ENCODE measurements around the gene KANSL1.
"Not testable (repeated sequence)": the region's sequence is repeated elsewhere in the genome, so short reads cannot be mapped to it uniquely, and the experiment has no call there.

KANSL1 gene, protein sequence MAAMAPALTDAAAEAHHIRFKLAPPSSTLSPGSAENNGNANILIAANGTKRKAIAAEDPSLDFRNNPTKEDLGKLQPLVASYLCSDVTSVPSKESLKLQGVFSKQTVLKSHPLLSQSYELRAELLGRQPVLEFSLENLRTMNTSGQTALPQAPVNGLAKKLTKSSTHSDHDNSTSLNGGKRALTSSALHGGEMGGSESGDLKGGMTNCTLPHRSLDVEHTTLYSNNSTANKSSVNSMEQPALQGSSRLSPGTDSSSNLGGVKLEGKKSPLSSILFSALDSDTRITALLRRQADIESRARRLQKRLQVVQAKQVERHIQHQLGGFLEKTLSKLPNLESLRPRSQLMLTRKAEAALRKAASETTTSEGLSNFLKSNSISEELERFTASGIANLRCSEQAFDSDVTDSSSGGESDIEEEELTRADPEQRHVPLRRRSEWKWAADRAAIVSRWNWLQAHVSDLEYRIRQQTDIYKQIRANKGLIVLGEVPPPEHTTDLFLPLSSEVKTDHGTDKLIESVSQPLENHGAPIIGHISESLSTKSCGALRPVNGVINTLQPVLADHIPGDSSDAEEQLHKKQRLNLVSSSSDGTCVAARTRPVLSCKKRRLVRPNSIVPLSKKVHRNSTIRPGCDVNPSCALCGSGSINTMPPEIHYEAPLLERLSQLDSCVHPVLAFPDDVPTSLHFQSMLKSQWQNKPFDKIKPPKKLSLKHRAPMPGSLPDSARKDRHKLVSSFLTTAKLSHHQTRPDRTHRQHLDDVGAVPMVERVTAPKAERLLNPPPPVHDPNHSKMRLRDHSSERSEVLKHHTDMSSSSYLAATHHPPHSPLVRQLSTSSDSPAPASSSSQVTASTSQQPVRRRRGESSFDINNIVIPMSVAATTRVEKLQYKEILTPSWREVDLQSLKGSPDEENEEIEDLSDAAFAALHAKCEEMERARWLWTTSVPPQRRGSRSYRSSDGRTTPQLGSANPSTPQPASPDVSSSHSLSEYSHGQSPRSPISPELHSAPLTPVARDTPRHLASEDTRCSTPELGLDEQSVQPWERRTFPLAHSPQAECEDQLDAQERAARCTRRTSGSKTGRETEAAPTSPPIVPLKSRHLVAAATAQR (N-terminal part only)

DNA sequence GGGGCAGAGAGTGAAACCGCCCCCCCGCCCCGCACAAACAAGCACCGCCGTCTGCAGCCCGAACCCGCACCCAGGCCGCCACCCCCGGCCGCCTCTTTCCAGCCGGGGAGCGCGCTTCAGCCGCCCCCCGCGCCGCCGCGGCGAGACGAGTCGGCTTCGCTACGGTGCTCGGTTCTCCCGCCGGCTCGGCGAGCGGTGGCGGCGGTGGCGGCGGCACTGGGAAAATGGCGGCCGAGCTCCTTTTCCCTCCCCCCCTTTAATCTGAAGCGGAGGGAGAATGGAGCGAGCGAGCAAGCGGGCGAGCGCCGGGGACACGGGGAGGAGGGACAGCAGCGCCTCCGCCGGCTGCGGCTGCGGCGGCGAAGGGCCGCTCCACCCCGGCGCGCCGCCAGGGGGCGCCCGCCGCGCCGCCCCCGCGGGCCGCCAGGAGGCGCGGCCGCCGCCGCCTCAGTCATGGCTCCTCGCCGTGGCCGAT is at the start of gene KANSL1:
Gene KANSL1, minus strand, starts transcription at position 279 of the 475 bp plus-strand sequence. CDS start 21,286 bp downstream, outside the sequence.
- peak; percentile 87 for DNase-seq

- DNase-seq = not testable (repeated sequence)
Observed at GRCh38 chr17:46231359-46231758, 38.1 kb upstream of the KANSL1 start.

DNA sequence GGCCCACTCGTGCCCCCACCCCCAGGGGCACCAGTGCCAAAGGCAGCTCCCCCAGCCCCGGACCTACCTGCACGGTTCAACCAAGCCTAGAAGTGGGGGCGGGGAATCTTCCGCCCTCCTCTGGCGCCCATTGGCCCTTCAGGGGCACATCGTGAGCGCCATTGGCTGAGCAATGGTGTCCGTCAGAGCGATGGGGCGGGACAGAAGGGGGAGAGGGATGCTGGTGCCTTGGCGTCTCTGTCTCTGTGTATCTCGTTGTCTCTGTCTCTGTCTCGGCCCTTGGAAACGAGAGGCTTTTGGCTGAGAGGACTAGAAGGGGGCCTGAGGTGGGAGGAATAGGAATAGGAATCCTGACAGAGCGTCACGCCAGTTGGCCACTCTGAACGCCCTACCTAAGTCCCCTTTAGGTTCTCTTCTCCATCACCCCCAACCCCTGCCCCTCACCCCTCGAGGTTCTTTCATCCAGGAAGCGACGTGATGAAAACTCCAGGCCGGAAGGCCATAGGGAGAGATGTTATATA is 32.1 kb upstream of the KANSL1 start:
- peak; percentile 85 for DNase-seq

- not testable (repeated sequence) for DNase-seq
Observed at GRCh38 chr17:46224864-46225263, 31.6 kb upstream of the KANSL1 start.

GRCh38 chr17:46223041-46223440 is 29.8 kb upstream of the KANSL1 start:
- not testable (repeated sequence) for DNase-seq

DNA sequence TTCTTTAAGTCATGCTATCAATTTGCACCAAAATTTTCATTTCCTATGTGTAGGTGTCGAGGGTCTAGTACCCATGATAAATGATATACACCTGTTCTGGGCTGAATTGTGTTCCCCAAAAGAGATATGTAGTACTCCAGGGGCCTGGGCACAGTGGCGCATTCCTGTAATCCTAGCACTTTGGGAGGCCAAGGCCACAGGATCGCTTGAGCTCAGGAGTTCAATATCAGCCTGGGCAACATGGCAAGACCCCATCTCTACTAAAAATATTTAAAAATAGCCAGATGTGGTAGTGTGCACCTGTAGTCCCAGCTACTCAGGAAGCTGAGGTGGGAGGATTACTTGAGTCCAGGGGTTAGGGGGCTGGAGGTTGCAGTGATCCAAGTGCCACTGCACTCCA is 23.5 kb upstream of the KANSL1 start:
- no peak for DNase-seq

GRCh38 chr17:46212634-46213435 is 19.6 kb upstream of the KANSL1 start:
- peak; percentile 23 for DNase-seq

- DNase-seq = no peak
Observed at GRCh38 chr17:46208997-46209396, 15.8 kb upstream of the KANSL1 start.

GRCh38 chr17:46205975-46206374 is 12.7 kb upstream of the KANSL1 start:
- DNase-seq = no peak

GRCh38 chr17:46202424-46202823 is 9.2 kb upstream of the KANSL1 start:
- no peak for DNase-seq

GRCh38 chr17:46201491-46201890 is 8.3 kb upstream of the KANSL1 start:
- DNase-seq = no peak

DNA sequence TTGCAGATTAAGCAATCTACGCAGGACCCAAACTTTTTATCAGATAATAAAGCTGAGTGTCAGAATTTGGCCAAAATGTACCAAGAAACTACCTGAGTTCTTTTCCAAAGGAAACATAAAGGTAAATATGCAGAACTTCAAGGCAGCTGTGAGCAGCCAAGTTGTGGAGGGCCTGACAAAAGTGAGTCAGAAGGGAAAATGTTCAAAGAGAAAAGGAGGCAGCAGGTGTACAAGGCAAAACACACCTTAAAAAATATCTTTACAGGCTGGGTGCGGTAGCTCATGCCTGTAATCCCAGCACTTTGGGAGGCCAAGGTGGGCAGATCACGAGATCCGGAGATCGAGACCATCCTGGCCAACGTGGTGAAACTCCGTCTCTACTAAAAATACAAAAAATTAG is 7.0 kb upstream of the KANSL1 start:
- DNase-seq = no peak

DNA sequence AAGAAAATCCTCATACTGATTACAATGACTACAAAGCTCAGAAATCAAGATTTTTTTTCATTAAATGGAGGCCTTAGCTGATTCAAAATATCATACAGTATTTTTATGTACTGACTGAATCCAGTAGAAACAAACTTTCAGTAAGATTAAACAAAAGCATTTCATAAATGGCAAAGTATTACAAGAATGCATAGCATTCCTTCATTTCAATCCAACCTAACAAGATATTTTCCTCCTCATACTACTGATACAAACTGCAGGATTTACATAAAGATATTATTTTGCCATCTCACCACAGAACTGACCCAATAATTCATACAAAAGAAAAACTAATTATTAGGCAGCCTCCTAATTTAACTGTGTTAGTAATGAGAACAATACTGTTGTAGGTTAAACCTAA is 6.2 kb upstream of the KANSL1 start:
- DNase-seq = no peak

DNA sequence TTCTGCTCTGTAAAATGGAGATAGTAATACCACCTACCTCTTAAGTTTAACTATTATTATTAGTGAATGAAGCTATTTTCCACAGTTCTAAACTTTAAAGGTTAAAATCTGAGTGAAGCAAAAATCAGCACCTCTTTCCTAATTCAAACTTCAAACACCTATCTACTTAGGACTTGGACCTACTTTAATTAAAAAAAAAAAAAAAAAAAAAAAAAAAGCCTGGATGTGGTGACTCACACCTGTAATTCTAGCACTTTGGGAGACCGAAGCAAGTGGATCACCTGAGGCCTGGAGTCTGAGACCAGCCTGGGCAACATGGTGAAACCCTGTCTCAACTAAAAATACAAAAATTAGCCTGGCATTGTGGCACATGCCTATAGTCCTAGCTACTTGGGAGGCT is 5.0 kb upstream of the KANSL1 start:
- no peak for DNase-seq

DNA sequence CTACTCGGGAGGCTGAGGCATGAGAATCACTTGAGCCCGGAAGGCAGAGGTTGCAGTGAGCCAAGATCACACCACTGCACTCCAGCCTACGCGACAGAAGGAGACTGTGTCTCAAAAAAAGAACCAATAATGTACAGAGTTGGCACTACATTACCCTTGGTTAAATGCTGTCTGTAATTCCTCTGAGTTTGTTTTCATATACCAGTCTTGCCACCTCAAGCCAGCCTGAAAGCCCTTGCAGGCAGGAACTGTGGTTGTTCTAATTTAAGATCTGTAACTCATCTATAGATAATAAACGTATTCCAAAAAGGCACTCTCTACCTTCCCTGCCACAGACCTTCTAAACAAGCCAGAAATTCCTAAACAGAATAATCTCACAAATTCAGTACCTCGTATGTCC is 4.3 kb upstream of the KANSL1 start:
- DNase-seq = no peak

GRCh38 chr17:46195939-46196716 is 2.9 kb upstream of the KANSL1 start:
- DNase-seq = no peak

DNA sequence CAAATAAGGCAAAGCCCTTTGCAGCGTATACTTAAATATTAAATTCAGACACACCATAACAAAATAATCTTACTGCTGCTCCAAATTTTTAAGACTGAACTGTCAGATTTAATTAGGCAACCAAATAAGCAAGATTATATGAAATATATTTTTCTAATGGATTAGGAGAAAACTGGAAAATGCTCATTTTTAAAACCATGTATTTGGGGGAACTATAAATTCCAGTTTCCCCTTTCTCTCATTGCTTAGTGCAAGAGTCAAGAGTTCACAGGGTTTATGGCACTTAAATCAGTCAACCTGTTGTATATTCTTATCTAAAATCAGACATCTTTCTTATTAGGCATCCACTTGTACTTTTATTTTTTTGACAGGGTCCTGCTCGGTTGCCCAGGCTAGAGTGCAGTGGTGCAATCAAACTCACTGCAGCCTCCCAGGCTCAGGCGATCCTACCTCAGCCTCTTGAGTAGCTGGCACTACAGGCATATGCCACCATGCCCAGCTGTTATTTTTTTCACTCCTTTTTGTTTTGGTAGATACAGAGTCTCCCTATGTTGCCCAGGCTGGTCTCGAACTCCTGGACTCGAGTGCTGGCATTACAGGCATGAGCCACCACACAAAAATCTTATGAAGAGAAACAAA is 2.1 kb upstream of the KANSL1 start:
- no peak for DNase-seq

- DNase-seq = no peak
Observed at GRCh38 chr17:46194393-46195216, 1.4 kb upstream of the KANSL1 start.

DNA sequence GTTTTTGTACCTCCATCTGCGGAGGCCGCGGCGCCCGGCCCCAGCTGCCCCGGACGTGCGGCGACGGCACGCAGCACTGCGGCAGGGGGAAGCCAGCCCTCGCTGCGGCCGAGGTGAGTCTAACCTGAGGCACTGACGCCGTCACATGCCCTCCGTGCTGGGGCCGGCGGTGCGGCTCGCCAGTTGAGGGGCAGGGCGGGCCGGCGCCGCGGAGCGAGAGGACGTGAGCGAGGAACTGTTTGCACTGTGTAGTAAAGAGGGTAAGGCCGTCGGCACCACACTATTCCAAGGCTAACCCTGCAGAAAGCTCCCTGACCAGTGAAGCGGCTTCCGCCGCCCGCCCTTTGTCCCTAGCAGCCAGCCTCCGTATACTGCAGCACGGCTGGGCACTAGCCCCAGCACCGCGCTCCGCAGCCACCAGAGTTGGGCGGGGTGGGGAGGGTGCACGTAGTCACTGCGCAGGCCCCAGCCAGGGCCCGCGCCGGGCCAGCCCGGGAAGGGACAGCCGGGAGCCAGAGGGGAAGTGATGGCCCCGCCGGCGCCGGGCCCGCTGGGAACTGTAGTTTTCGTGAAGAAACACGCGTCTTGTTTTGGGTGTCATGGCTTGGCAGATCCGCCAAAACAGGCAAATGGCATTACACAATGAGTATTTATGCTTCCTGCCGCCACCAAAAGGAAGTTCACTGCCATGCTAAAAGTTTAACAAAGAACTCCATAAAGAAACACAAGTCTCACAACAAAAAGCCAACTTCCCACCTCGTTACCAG is 580 bp upstream of the KANSL1 start:
- DNase-seq = peak; percentile 82

Measured in NCI-H1092 (cell line).